GM12864 (cell line): ENCODE results near the gene AK8.

ENCODE experiments used
- DNase-seq: peaks from one replicate; pipeline ENCODE4 v3.0.0-alpha.2; 2011; ENCODE audit warnings: low read depth
- H3K4me3 ChIP-seq: 2 replicates; pipeline ENCODE4 v1.5.1; 2011; ENCODE audit warnings: mild to moderate bottlenecking, low read depth, low read length, control low read depth
- TF ChIP-seq, protein P1 (sequence below): IDR thresholded peaks from 2 replicates; pipeline ENCODE4 v1.5.1; 2011; ENCODE audit warnings: low read depth, mild to moderate bottlenecking, moderate library complexity, low read length, control low read depth, inconsistent platforms; ENCODE audit errors: missing control alignments

AK8 gene

DNA sequence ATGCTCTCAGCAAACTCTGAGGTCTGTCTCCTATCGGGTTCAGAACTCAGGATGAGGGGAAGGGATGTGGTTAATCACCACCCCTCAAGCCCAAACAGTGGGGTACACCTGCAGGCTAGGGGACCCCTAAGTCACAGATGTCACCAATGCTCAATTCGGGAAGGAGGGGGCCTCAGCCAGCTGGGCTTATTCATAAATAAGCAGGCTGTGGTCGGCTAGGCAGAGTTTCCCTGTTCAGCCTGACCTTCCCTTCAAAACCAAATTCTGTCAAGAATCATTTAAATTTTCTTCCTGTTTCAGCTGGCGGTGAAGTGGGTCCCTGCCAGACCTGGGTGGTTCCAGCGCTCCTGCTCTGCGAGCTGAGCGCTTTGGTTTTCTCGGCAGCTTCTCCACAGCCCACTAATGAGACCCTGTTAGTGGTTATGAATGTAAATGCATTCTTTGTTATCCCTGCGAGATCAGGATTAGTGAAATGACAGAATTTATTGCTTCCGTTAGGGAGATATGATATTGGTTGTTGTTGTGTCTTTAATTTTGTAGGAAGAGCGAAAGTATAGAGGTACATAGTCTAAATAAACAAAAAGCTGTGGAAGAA, 68.3 kb downstream of the AK8 start:
- H3K4me3 ChIP-seq, result no peak overlapping the region
- TF ChIP-seq, protein P1, sequence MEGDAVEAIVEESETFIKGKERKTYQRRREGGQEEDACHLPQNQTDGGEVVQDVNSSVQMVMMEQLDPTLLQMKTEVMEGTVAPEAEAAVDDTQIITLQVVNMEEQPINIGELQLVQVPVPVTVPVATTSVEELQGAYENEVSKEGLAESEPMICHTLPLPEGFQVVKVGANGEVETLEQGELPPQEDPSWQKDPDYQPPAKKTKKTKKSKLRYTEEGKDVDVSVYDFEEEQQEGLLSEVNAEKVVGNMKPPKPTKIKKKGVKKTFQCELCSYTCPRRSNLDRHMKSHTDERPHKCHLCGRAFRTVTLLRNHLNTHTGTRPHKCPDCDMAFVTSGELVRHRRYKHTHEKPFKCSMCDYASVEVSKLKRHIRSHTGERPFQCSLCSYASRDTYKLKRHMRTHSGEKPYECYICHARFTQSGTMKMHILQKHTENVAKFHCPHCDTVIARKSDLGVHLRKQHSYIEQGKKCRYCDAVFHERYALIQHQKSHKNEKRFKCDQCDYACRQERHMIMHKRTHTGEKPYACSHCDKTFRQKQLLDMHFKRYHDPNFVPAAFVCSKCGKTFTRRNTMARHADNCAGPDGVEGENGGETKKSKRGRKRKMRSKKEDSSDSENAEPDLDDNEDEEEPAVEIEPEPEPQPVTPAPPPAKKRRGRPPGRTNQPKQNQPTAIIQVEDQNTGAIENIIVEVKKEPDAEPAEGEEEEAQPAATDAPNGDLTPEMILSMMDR, result no peak
- no peak for DNase-seq

DNA sequence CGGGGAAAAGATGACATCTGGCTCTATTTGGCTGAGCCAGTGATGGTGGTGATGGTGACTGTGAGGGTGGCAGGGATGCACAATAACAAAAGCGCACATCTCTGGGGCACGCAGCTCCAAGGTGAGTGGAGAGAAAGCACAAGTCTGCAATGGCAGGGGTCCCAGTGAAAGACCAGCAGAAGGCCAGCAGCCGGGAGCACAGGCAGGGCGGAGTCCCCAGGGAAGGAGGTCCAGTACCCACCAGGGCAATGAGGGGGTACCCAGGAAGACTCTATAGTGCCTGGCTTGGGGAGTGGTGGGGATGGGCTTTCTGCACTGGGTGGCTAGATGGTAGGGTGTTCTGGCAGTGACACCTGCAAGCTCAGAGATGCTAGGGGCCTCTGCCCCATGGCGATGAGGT, 69.4 kb downstream of the AK8 start:
- no peak for DNase-seq
- H3K4me3 ChIP-seq, result no peak overlapping the region
- TF ChIP-seq, protein P1, result no peak

DNA sequence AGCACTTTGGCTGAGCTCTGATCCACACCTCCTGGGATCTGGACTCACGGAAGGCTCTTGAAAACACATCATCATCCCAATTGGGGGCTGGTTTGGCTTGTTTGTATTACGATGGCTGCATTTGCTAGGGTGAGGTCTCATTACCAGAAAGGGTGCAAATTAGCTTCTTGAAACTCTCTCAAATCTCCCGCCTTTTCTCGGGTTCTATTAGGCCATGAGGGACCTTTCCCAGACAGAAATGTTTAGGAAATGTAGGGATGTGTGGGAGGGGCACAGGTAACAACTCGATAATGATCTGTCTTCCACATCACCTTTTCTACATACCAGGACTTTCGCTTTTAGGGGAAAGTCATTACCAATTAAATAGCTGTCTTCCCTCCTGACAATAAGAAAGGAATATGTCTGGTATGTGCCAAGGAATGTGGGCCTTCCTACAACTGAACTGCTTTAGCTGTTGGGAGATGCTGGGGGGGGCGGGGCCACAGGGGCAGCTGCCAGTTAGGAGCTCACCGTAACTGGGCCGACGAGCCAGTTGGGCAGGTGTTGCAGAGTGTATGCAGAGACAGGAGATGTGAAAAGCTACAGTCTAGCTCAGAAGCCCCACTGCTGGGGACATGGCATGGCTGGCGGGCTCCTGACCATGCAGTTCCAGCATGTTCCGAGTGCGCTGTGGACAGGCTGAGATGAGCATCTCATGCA, 71.2 kb downstream of the AK8 start:
- no peak for DNase-seq
- no peak overlapping the region for H3K4me3 ChIP-seq
- TF ChIP-seq, protein P1, result no peak

DNA sequence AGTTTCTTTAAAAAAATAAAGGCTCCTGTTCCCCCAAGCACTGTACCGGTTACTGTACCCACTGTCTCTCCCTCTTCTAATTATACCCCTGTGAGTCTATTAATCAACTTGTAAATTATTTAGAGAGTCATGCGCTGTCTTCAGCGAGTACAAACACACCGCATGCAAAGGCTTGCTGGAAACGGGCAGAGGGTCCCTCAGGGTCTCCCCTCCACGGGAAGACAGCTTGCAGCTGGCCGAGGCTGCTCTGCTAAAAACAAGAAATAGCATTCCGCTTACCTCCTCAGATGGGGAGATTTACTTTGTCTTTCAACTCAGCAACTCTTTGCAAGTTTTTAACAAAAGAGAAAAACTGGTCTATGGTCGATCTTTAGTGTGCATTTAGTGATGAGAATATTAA, 71.8 kb downstream of the AK8 start:
- no peak for DNase-seq
- TF ChIP-seq, protein P1, result no peak
- no peak overlapping the region for H3K4me3 ChIP-seq

DNA sequence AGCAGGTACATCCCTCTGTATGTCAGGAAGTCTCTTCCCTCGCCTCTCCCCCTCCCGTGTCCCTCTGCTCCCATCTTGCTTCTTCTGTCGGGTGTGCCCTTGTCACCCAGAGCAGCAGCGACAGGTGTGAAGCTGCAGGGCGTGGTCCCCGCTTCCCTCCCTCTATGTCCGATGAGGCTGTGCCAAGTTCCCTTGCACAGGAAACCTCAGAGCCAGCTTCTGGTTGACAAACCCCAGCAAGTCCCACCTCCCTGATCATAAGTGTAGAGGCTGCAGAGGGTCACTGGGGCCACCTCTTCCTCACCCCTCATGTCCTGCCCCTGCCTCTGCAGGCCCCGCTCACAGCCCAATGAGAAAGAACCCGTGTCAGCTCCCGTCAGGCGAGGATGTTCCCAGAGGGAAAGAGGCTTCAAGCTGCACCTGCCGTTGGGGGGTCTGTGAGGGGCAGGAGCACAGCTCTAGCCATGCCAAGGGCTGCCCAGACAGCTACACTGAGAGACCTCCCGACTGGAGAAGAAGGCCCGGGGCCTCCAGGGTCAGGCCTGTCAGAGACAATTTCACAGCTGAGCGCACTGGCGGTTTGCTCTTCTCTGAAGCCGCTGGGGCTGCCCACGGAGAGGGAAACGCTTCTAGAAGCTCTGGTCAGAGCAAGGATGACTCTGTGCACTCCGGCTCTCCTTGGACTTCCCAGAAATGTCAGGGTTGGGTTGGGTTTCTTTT, 73.3 kb downstream of the AK8 start:
- no peak for DNase-seq
- H3K4me3 ChIP-seq, result no peak overlapping the region
- TF ChIP-seq, protein P1, result no peak

DNA sequence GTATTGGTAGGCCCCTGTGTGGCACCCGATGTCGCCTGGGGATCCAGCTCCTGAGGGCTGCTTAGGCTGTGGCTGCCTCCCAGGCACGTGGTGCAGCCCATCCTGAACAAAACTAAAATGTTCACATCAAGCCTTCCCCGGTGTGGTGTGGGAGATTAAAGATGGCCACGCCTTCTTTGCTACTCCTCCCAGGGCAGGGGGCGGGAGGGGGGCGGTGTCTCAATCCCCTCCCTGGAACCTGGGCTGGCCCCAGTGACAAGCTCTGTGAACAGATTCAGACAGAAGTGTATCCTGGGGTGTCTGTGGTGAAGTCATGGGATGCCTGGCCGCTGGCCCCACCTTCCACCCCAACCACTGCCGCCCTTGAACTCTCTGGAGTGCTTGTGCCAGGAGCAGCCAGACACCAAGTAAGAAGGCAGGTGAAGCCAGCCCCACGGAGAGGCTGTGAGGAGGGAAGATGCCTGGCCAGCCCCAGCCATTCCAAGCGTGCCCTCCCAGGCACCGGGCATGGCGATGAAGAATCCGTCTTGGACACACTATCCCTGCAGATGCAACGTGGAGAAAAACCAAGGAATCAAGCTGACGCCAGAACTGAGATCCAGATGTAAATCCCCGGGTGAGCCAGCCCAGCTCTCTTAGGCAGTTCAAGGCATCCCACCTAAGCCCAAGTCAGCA, 75.8 kb downstream of the AK8 start:
- H3K4me3 ChIP-seq, result no peak overlapping the region
- no peak for DNase-seq
- TF ChIP-seq, protein P1, result no peak
